ENCODE measurements around the gene SLC2A13.
"Not testable (repeated sequence)": the region's sequence is repeated elsewhere in the genome, so short reads cannot be mapped to it uniquely, and the experiment has no call there.

SLC2A13 gene

GRCh38 chr12:40104461-40105264, 1.2 kb downstream of the SLC2A13 start:
- DNase-seq (ENCODE audit: low spot score), result no peak

- no peak for DNase-seq (ENCODE audit: low spot score)
Observed at GRCh38 chr12:40103043-40103442, 2.8 kb downstream of the SLC2A13 start.

GRCh38 chr12:40101747-40102146, 4.1 kb downstream of the SLC2A13 start:
- no peak for DNase-seq (ENCODE audit: low spot score)

GRCh38 chr12:40099423-40099853, 6.4 kb downstream of the SLC2A13 start:
- no peak for DNase-seq (ENCODE audit: low spot score)

- DNase-seq (ENCODE audit: low spot score), result no peak
Observed at GRCh38 chr12:40098406-40099145, 7.3 kb downstream of the SLC2A13 start.

GRCh38 chr12:40093512-40093911, 12.4 kb downstream of the SLC2A13 start:
- no peak for DNase-seq (ENCODE audit: low spot score)

- no peak for DNase-seq (ENCODE audit: low spot score)
Observed at GRCh38 chr12:40086471-40086870, 19.4 kb downstream of the SLC2A13 start.

- DNase-seq (ENCODE audit: low spot score), result no peak
Observed at GRCh38 chr12:40078266-40078665, 27.6 kb downstream of the SLC2A13 start.

GRCh38 chr12:40075458-40075857, 30.4 kb downstream of the SLC2A13 start:
- DNase-seq (ENCODE audit: low spot score), result no peak

GRCh38 chr12:40068416-40068815, 37.5 kb downstream of the SLC2A13 start:
- no peak for DNase-seq (ENCODE audit: low spot score)

GRCh38 chr12:40065636-40066035, 40.2 kb downstream of the SLC2A13 start:
- no peak for DNase-seq (ENCODE audit: low spot score)

- DNase-seq (ENCODE audit: low spot score), result peak; percentile 9
Observed at GRCh38 chr12:40063414-40063813, 42.5 kb downstream of the SLC2A13 start.

GRCh38 chr12:40058721-40059190, 47.1 kb downstream of the SLC2A13 start:
- DNase-seq (ENCODE audit: low spot score), result peak; percentile 70

- no peak for DNase-seq (ENCODE audit: low spot score)
Observed at GRCh38 chr12:40056373-40056772, 49.5 kb downstream of the SLC2A13 start.

GRCh38 chr12:40055776-40056175, 50.1 kb downstream of the SLC2A13 start:
- no peak for DNase-seq (ENCODE audit: low spot score)

GRCh38 chr12:40055228-40055579, 50.7 kb downstream of the SLC2A13 start:
- no peak for DNase-seq (ENCODE audit: low spot score)

- DNase-seq (ENCODE audit: low spot score), result no peak
Observed at GRCh38 chr12:40054555-40055227, 51.2 kb downstream of the SLC2A13 start.

GRCh38 chr12:40049268-40049667, 56.6 kb downstream of the SLC2A13 start:
- DNase-seq (ENCODE audit: low spot score), result no peak

GRCh38 chr12:40047002-40047401, 58.9 kb downstream of the SLC2A13 start:
- not testable (repeated sequence) for DNase-seq (ENCODE audit: low spot score)

GRCh38 chr12:40045656-40046055, 60.2 kb downstream of the SLC2A13 start:
- DNase-seq (ENCODE audit: low spot score), result no peak

- no peak for DNase-seq (ENCODE audit: low spot score)
Observed at GRCh38 chr12:40044396-40044795, 61.5 kb downstream of the SLC2A13 start.

GRCh38 chr12:40039598-40039997, 66.3 kb downstream of the SLC2A13 start:
- no peak for DNase-seq (ENCODE audit: low spot score)

- DNase-seq (ENCODE audit: low spot score), result no peak
Observed at GRCh38 chr12:40038619-40039018, 67.3 kb downstream of the SLC2A13 start.

Data from putamen (tissue), 1 donor.